HCT116 (cell line): ENCODE data around the gene BTBD6.

ENCODE experiments used
- CBX3 ChIP-seq: IDR thresholded peaks from 2 replicates; pipeline ENCODE4 v1.6.1; 2012; ENCODE audit warnings: low read depth
- CTCF ChIP-seq, 3 experiments: fragments of 200-600 bp in 1 of 3; sonication (generic) in 1 of 3; IDR thresholded peaks in 2 of 3; conservative IDR thresholded peaks in 1 of 3; 2 replicates each; pipeline ENCODE4 v1.5.1; 2012 to 2017; ENCODE audit warnings: low read depth in 2 of 3, low read length in 2 of 3, antibody characterized with exemption in 1 of 3, borderline replicate concordance in 1 of 3, control low read depth in 1 of 3, mild to moderate bottlenecking in 1 of 3, mixed read lengths in 1 of 3, mixed run types in 1 of 3, moderate library complexity in 1 of 3; ENCODE audit not compliant: insufficient read depth in 1 of 3
- EZH2 ChIP-seq: fragments of 200-600 bp; sonication (generic); IDR thresholded peaks from 2 replicates; pipeline ENCODE4 v1.6.1; 2017; ENCODE audit warnings: antibody characterized with exemption, mixed run types
- POLR2AphosphoS5 ChIP-seq: IDR thresholded peaks from 2 replicates; pipeline ENCODE4 v1.6.1; 2011; ENCODE audit warnings: mild to moderate bottlenecking, low read depth, low read length, moderate library complexity

- no peak for TF ChIP-seq CTCF (IDR thresholded peaks at IDR 0.05 in 2 of 3, conservative IDR thresholded peaks at IDR 0.05 in 1 of 3; ENCODE audit: borderline replicate concordance in 1 of 3, insufficient read depth in 1 of 3, low read depth in 2 of 3, low read length in 2 of 3)
- TF ChIP-seq POLR2AphosphoS5, result no peak
- TF ChIP-seq CBX3, result no peak
- no peak for TF ChIP-seq EZH2
Observed at GRCh38 chr14:105206873-105207272, 41.5 kb upstream of the BTBD6 start.
